ENCODE measurements around the gene KRT78. TPM values are rescaled to one million over a fixed set of nuclear protein-coding genes. Genes with fewer than 3 reads are reported as not detected.

Gene KRT78
- total and polyA plus RNA-seq, 11 donors = 0.14 TPM; not detected in 10

- no peak for TF ChIP-seq CTCF (IDR thresholded peaks at IDR 0.05)
- no peak for TF ChIP-seq POLR2A (IDR thresholded peaks at IDR 0.05)
- Histone ChIP-seq H3K9me3 (no peaks in the 10 kb centered on the region), H3K27ac (no peak overlapping the region), H3K27me3 (peaks cover 0 to 2% (median 0%) of the 10 kb centered on the region in 9 donors), H3K4me3 (no peak overlapping the region), H3K4me1 (no peaks in the 10 kb centered on the region), H3K36me3 (no peaks in the 10 kb centered on the region)
- intact Hi-C loops (cut with DNase I) = no loop called here
- ATAC-seq (no peak), DNase-seq (no peak)
- 77 to 84% (median 80%) methylated on average over 6 of the region's 6 CpGs for WGBS, 4 donors
Observed at GRCh38 chr12:52827499-52828090, 21.2 kb downstream of the KRT78 start.

- intact Hi-C loops (cut with DNase I) = no loop called here
- ATAC-seq = no peak
- H3K27ac ChIP-seq = no peak overlapping the region
- peaks cover 0 to 2% (median 0%) of the 10 kb centered on the region in 9 donors for H3K27me3 ChIP-seq
- H3K9me3 ChIP-seq = no peaks in the 10 kb centered on the region
- H3K4me1 ChIP-seq = no peaks in the 10 kb centered on the region
- no peak for TF ChIP-seq POLR2A (IDR thresholded peaks at IDR 0.05)
- no peak for TF ChIP-seq CTCF (IDR thresholded peaks at IDR 0.05)
- no peak overlapping the region for H3K4me3 ChIP-seq
- DNase-seq = no peak
- 91 to 95% (median 92%) methylated on average over 10 to 11 of the region's 11 CpGs for WGBS, 4 donors
- H3K36me3 ChIP-seq = no peaks in the 10 kb centered on the region
Observed at GRCh38 chr12:52826611-52827498, 21.9 kb downstream of the KRT78 start.

GRCh38 chr12:52825961-52826360 is 22.8 kb downstream of the KRT78 start:
- no peak for DNase-seq
- WGBS, 4 donors = 64 to 74% (median 68%) methylated on average over 4 of the region's 4 CpGs
- Histone ChIP-seq H3K9me3 (no peaks in the 10 kb centered on the region), H3K4me1 (no peaks in the 10 kb centered on the region), H3K4me3 (no peak overlapping the region), H3K27ac (no peak overlapping the region), H3K27me3 (peaks cover 0 to 2% (median 0%) of the 10 kb centered on the region in 9 donors), H3K36me3 (no peaks in the 10 kb centered on the region)
- ATAC-seq = no peak
- TF ChIP-seq CTCF (IDR thresholded peaks at IDR 0.05) (no peak), POLR2A (IDR thresholded peaks at IDR 0.05) (no peak)
- intact Hi-C loops (cut with DNase I) = no loop called here

- DNase-seq (no peak), ATAC-seq (no peak)
- H3K9me3 ChIP-seq = no peaks in the 10 kb centered on the region
- WGBS, 4 donors = 79 to 92% (median 88%) methylated on average over 5 of the region's 5 CpGs
- no peak overlapping the region for H3K27ac ChIP-seq
- TF ChIP-seq CTCF (IDR thresholded peaks at IDR 0.05) (no peak), POLR2A (IDR thresholded peaks at IDR 0.05) (no peak)
- no peak overlapping the region for H3K4me3 ChIP-seq
- no peaks in the 10 kb centered on the region for H3K4me1 ChIP-seq
- peaks cover 0 to 11% (median 0%) of the 10 kb centered on the region in 9 donors for H3K27me3 ChIP-seq
- intact Hi-C loops (cut with DNase I) = no loop called here
- H3K36me3 ChIP-seq = no peaks in the 10 kb centered on the region
Observed at GRCh38 chr12:52824741-52825410, 23.9 kb downstream of the KRT78 start.

All from heart left ventricle (tissue), 16 donors.